ENCODE data around the gene SPECC1. TPM values are rescaled to one million over a fixed set of nuclear protein-coding genes. Genes with fewer than 3 reads are reported as not detected.

SPECC1 gene
- total RNA-seq, 1 donor from 2014 or later, result 31.0 TPM

- Histone ChIP-seq H3K4me3 (no peak overlapping the region), H3K27ac (no peak overlapping the region), H3K4me1 (no peaks in the 10 kb centered on the region), H3K27me3 (no peaks in the 10 kb centered on the region), H3K36me3 (no peaks in the 10 kb centered on the region), H3K9me3 (no peaks in the 10 kb centered on the region)
- TF ChIP-seq, protein P1, sequence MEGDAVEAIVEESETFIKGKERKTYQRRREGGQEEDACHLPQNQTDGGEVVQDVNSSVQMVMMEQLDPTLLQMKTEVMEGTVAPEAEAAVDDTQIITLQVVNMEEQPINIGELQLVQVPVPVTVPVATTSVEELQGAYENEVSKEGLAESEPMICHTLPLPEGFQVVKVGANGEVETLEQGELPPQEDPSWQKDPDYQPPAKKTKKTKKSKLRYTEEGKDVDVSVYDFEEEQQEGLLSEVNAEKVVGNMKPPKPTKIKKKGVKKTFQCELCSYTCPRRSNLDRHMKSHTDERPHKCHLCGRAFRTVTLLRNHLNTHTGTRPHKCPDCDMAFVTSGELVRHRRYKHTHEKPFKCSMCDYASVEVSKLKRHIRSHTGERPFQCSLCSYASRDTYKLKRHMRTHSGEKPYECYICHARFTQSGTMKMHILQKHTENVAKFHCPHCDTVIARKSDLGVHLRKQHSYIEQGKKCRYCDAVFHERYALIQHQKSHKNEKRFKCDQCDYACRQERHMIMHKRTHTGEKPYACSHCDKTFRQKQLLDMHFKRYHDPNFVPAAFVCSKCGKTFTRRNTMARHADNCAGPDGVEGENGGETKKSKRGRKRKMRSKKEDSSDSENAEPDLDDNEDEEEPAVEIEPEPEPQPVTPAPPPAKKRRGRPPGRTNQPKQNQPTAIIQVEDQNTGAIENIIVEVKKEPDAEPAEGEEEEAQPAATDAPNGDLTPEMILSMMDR (IDR thresholded peaks at IDR 0.05), result no peak
- intact Hi-C loops (cut with DNase I), result no loop called here
- no peak for ATAC-seq
- no peak for DNase-seq
Measured at GRCh38 chr17:20241855-20242254, 232.7 kb downstream of the SPECC1 start.

DNA sequence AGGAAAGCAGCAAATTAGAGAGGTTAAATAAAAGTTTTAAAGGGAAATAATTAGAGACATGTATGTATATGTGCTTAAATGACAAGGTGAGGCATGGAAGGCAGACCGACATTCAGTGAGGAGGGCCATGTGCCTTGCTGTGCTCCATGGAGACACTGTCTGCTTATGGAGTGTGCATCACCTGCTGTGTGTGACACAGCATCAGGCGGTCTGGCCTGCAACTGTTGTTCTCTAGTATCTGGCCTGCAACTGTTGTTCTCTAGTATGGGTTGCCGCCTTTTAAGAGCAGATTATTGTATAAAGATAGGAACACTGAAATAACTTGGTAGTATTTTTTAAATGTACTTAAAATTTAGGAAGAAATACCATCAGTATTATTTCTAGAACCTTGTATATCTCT is 233.1 kb downstream of the SPECC1 start:
- DNase-seq (no peak), ATAC-seq (no peak)
- Histone ChIP-seq H3K4me1 (no peaks in the 10 kb centered on the region), H3K9me3 (no peaks in the 10 kb centered on the region), H3K27ac (no peak overlapping the region), H3K4me3 (no peak overlapping the region), H3K36me3 (no peaks in the 10 kb centered on the region), H3K27me3 (no peaks in the 10 kb centered on the region)
- intact Hi-C loops (cut with DNase I), result no loop called here
- TF ChIP-seq, protein P1 (IDR thresholded peaks at IDR 0.05), result no peak

DNA sequence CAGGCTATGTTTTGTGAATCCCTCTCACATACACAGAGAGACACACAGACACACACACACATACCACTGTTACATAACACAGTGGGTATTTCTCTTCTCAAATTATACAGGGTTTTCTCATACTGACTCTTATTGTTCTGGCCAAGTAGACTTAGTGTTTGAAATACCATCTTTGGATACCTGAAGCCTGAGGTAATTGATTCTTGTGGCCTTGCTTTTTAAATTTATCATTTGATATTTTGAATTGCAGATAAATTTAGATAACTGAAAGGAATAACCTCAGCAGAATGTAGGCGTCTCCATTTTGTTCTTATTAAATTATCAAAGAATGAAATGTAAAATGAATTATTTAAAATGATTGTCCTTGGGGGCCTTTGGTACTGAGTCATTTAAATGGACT is 234.4 kb downstream of the SPECC1 start:
- Histone ChIP-seq H3K9me3 (no peaks in the 10 kb centered on the region), H3K4me3 (no peak overlapping the region), H3K4me1 (no peaks in the 10 kb centered on the region), H3K27ac (no peak overlapping the region), H3K36me3 (no peaks in the 10 kb centered on the region), H3K27me3 (no peaks in the 10 kb centered on the region)
- TF ChIP-seq, protein P1 (IDR thresholded peaks at IDR 0.05), result no peak
- ATAC-seq (no peak), DNase-seq (no peak)
- intact Hi-C loops (cut with DNase I), result no loop called here

- no peaks in the 10 kb centered on the region for H3K9me3 ChIP-seq
- H3K36me3 ChIP-seq, result no peaks in the 10 kb centered on the region
- H3K27ac ChIP-seq, result no peak overlapping the region
- intact Hi-C loops (cut with DNase I), result no loop called here
- H3K27me3 ChIP-seq, result no peaks in the 10 kb centered on the region
- DNase-seq, result no peak
- no peaks in the 10 kb centered on the region for H3K4me1 ChIP-seq
- no peak for ATAC-seq
- TF ChIP-seq, protein P1 (IDR thresholded peaks at IDR 0.05), result no peak
- no peak overlapping the region for H3K4me3 ChIP-seq
Measured at GRCh38 chr17:20244671-20245070, 235.5 kb downstream of the SPECC1 start.

GRCh38 chr17:20246692-20247091 is 237.5 kb downstream of the SPECC1 start:
- H3K9me3 ChIP-seq, result no peaks in the 10 kb centered on the region

More at GRCh38 chr17:20246692-20247091, 237.5 kb downstream of the SPECC1 start:
- TF ChIP-seq, protein P1 (IDR thresholded peaks at IDR 0.05), result no peak
- intact Hi-C loops (cut with DNase I), result no loop called here
- ATAC-seq (no peak), DNase-seq (no peak)
- Histone ChIP-seq H3K4me1 (no peaks in the 10 kb centered on the region), H3K4me3 (no peak overlapping the region), H3K27ac (no peak overlapping the region), H3K36me3 (no peaks in the 10 kb centered on the region), H3K27me3 (no peaks in the 10 kb centered on the region)
